Measurements from ENCODE around the gene SDR9C7.
"Not testable (repeated sequence)": the region's sequence is repeated elsewhere in the genome, so short reads cannot be mapped to it uniquely, and the experiment has no call there.

SDR9C7 gene

GRCh38 chr12:56951582-56952339 is 17.6 kb upstream of the SDR9C7 start:
- no peak for DNase-seq

- DNase-seq: no peak
Observed at GRCh38 chr12:56948881-56949280, 14.7 kb upstream of the SDR9C7 start.

GRCh38 chr12:56948457-56948777 is 14.2 kb upstream of the SDR9C7 start:
- no peak for DNase-seq

GRCh38 chr12:56947633-56948456 is 13.6 kb upstream of the SDR9C7 start:
- no peak for DNase-seq

GRCh38 chr12:56943878-56944277 is 9.7 kb upstream of the SDR9C7 start:
- no peak for DNase-seq

- not testable (repeated sequence) for DNase-seq
Observed at GRCh38 chr12:56943374-56943773, 9.2 kb upstream of the SDR9C7 start.

- DNase-seq: no peak
Observed at GRCh38 chr12:56941299-56942017, 7.2 kb upstream of the SDR9C7 start.

GRCh38 chr12:56940942-56941298 is 6.7 kb upstream of the SDR9C7 start:
- DNase-seq: not testable (repeated sequence)

- no peak for DNase-seq
Observed at GRCh38 chr12:56935752-56936151, 1.5 kb upstream of the SDR9C7 start.

GRCh38 chr12:56935157-56935556 is 949 bp upstream of the SDR9C7 start:
- DNase-seq: no peak

GRCh38 chr12:56932867-56933266 is 1.3 kb downstream of the SDR9C7 start:
- DNase-seq: no peak

GRCh38 chr12:56932146-56932545 is 2.1 kb downstream of the SDR9C7 start:
- DNase-seq: no peak

- no peak for DNase-seq
Observed at GRCh38 chr12:56931474-56931978, 2.7 kb downstream of the SDR9C7 start.

GRCh38 chr12:56930241-56930640 is 4.0 kb downstream of the SDR9C7 start:
- no peak for DNase-seq

GRCh38 chr12:56929780-56930179 is 4.4 kb downstream of the SDR9C7 start:
- DNase-seq: no peak

- DNase-seq: no peak
Observed at GRCh38 chr12:56928262-56928661, 5.9 kb downstream of the SDR9C7 start.

GRCh38 chr12:56927281-56927680 is 6.9 kb downstream of the SDR9C7 start:
- no peak for DNase-seq

GRCh38 chr12:56922031-56922430 is 12.2 kb downstream of the SDR9C7 start:
- no peak for DNase-seq

GRCh38 chr12:56921346-56921745 is 12.9 kb downstream of the SDR9C7 start:
- no peak for DNase-seq

GRCh38 chr12:56918139-56918538 is 16.1 kb downstream of the SDR9C7 start:
- DNase-seq: not testable (repeated sequence)

- no peak for DNase-seq
Observed at GRCh38 chr12:56916996-56917333, 17.2 kb downstream of the SDR9C7 start.

GRCh38 chr12:56916296-56916995 is 17.8 kb downstream of the SDR9C7 start:
- no peak for DNase-seq

- no peak for DNase-seq
Observed at GRCh38 chr12:56914724-56915123, 19.5 kb downstream of the SDR9C7 start.
